ENCODE measurements around the gene ZDHHC15. TPM values are rescaled to one million over a fixed set of nuclear protein-coding genes. Genes with fewer than 3 reads are reported as not detected.

Gene ZDHHC15
- total and polyA plus RNA-seq, 10 of the 15 experiments (the other 5 are each of a cell fraction or from before 2014, with no cell fraction given), result 0.02 to 0.17 (median 0.10) TPM; not detected in 1

GRCh38 chrX:75522565-75523431 lies at the start of gene ZDHHC15 (continued):
- TF ChIP-seq BCL3 (IDR thresholded peaks at IDR 0.05; ENCODE audit: borderline replicate concordance, insufficient read depth, low read depth, low read length, poor library complexity, severe bottlenecking), result no peak
- peak; percentile 82 for TF ChIP-seq MEF2B (IDR thresholded peaks at IDR 0.05; ENCODE audit: partially characterized antibody, poor library complexity, severe bottlenecking)
- no peak for TF ChIP-seq ELK1 (IDR thresholded peaks at IDR 0.05; ENCODE audit: low read depth, low read length)
- TF ChIP-seq POLR2AphosphoS5 (IDR thresholded peaks at IDR 0.05; ENCODE audit: low read length), result no peak
- peak; percentile 37; the same call in 1 of the 2 replicates for TF ChIP-seq RB1 (IDR thresholded peaks at IDR 0.05; ENCODE audit: borderline replicate concordance)
- no peak for TF ChIP-seq BCLAF1 (IDR thresholded peaks at IDR 0.05)
- TF ChIP-seq POLR2A (IDR thresholded peaks at IDR 0.05; ENCODE audit: low read depth, low read length), result peak; percentile 36; the same call in 1 of the 2 replicates
- no peak for TF ChIP-seq NR2C1 (IDR thresholded peaks at IDR 0.05)
- TF ChIP-seq ATF2 (IDR thresholded peaks at IDR 0.05; ENCODE audit: low read length), result no peak
- TF ChIP-seq BHLHE40 (IDR thresholded peaks at IDR 0.05; ENCODE audit: borderline replicate concordance in 1 of 2, low read depth in 2 of 2, low read length in 1 of 2), result peak in 1 of 2 experiments; percentile 31; a peak in 1 of 4 replicates
- TF ChIP-seq ESRRA (IDR thresholded peaks at IDR 0.05; ENCODE audit: low read length), result no peak
- no peak for TF ChIP-seq MEF2A (IDR thresholded peaks at IDR 0.05; ENCODE audit: insufficient read depth, low read depth, low read length)
- no peak for TF ChIP-seq PAX5 (IDR thresholded peaks at IDR 0.05; ENCODE audit: borderline replicate concordance, low read depth, low read length)
- no peak for TF ChIP-seq SIX5 (IDR thresholded peaks at IDR 0.05; ENCODE audit: low read depth, low read length, severe bottlenecking)
- no peak for TF ChIP-seq STAT1 (conservative IDR thresholded peaks at IDR 0.05)
- no peak for TF ChIP-seq CUX1 (IDR thresholded peaks at IDR 0.05; ENCODE audit: insufficient replicate concordance, low read depth, low read length)
